Lower leg skin (tissue), 3 donors: Measurements from ENCODE around the gene SRGAP1.

Experiments
- POLR2A ChIP-seq, 2 donors: fragments of 450-650 bp; IDR thresholded peaks; one replicate each; pipeline ENCODE4 v1.6.1; 2016 to 2017; ENCODE audit warnings: antibody characterized with exemption in 2 of 2, mild to moderate bottlenecking in 1 of 2, moderate library complexity in 1 of 2
- TF ChIP-seq, protein P1 (sequence below), 3 donors: fragments of 450-650 bp; IDR thresholded peaks; one replicate each; pipeline ENCODE4 v1.5.1; 2016; ENCODE audit warnings: antibody characterized with exemption in 3 of 3, mild to moderate bottlenecking in 3 of 3, moderate library complexity in 2 of 3

DNA sequence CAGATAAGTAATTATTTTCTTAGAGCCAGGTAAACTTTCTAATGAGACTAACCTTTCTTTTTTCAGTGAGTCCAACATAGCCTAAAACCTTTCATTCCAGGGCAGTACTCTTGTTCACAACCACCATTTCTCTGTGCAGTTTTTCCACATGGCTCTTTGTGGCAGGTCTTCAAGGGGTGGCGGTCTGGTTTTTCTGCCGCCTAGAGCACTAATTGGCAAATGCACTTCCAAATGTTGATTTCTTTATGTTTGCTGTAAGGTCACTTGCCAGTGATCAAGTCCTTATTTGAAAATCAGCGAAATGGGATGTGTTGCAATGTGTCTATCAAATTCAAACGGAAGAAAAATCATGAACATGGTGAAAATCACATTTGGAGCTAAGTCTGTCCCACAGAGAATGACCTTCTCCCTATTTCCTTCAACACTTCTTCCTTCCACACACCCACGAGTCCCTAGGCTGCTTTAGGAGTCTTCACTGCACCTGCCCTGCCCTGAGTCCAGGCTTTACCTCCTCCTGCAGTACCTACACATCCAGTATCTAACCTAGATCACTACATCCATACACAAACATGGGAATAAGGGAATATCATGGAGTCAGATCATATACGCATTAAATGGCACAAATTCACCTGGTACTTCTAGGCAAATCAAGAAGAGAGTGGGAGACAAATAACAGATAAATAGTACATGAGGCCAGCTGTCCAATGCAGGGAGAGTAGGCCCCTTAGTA lies 1.9 kb downstream of the SRGAP1 start:
- no peak for TF ChIP-seq POLR2A (IDR thresholded peaks at IDR 0.05)
- TF ChIP-seq, protein P1, sequence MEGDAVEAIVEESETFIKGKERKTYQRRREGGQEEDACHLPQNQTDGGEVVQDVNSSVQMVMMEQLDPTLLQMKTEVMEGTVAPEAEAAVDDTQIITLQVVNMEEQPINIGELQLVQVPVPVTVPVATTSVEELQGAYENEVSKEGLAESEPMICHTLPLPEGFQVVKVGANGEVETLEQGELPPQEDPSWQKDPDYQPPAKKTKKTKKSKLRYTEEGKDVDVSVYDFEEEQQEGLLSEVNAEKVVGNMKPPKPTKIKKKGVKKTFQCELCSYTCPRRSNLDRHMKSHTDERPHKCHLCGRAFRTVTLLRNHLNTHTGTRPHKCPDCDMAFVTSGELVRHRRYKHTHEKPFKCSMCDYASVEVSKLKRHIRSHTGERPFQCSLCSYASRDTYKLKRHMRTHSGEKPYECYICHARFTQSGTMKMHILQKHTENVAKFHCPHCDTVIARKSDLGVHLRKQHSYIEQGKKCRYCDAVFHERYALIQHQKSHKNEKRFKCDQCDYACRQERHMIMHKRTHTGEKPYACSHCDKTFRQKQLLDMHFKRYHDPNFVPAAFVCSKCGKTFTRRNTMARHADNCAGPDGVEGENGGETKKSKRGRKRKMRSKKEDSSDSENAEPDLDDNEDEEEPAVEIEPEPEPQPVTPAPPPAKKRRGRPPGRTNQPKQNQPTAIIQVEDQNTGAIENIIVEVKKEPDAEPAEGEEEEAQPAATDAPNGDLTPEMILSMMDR (IDR thresholded peaks at IDR 0.05) = no peak
